Common myeloid progenitor, CD34-positive (primary cell): ENCODE measurements around the gene SUMO3.

Experiments used
- CTCF ChIA-PET: fragments of 350-600 bp; sonication (Branson Sonifier 250); formaldehyde crosslinking; loops from one replicate; lab custom pipeline; 2021; ENCODE audit warnings: antibody characterized with exemption; lab: Charles Lee
- POLR2A ChIA-PET: fragments of 350-600 bp; sonication (Branson Sonifier 250); formaldehyde crosslinking; loops from one replicate; lab custom pipeline; 2021; ENCODE audit warnings: antibody characterized with exemption; lab: Charles Lee
- DNase-seq, 3 donors: peaks; one replicate each; pipeline versions ENCODE4 v3.0.0 to v3.0.0-alpha.2; 2013
- H3K27ac ChIP-seq, 2 experiments: 1 replicate in 1 of 2; 2 replicates in 1 of 2; pipeline ENCODE4 v1.7.0; 2013; ENCODE audit warnings: inconsistent platforms in 2 of 2, low read length in 2 of 2, mild to moderate bottlenecking in 2 of 2, low read depth in 1 of 2, moderate library complexity in 1 of 2; ENCODE audit not compliant: severe bottlenecking in 2 of 2, insufficient read depth in 1 of 2, poor library complexity in 1 of 2
- H3K27me3 ChIP-seq, 5 experiments: replicated peaks in 2 of 5; 1 replicate in 3 of 5; 2 replicates in 2 of 5; pipeline versions ENCODE4 v1.6.1 to v1.7.0; 2013; ENCODE audit warnings: low read length in 4 of 5, mild to moderate bottlenecking in 2 of 5, moderate library complexity in 2 of 5, inconsistent platforms in 1 of 5; ENCODE audit not compliant: insufficient read depth in 5 of 5, control insufficient read depth in 4 of 5
- H3K36me3 ChIP-seq, 4 experiments: 1 replicate in 2 of 4; 2 replicates in 2 of 4; pipeline versions ENCODE4 v1.6.1 to v1.7.0; 2013; ENCODE audit warnings: low read length in 3 of 4, control low read depth in 1 of 4, mild to moderate bottlenecking in 1 of 4; ENCODE audit not compliant: control insufficient read depth in 4 of 4, insufficient read depth in 4 of 4
- H3K4me1 ChIP-seq, 4 experiments: 1 replicate in 3 of 4; 2 replicates in 1 of 4; pipeline versions ENCODE4 v1.6.1 to v1.7.1; 2013; ENCODE audit warnings: low read length in 3 of 4, mild to moderate bottlenecking in 3 of 4, control low read depth in 1 of 4, inconsistent platforms in 1 of 4, moderate library complexity in 1 of 4; ENCODE audit not compliant: control insufficient read depth in 4 of 4, insufficient read depth in 4 of 4; ENCODE audit errors: control extremely low read depth in 1 of 4
- H3K4me3 ChIP-seq, 7 experiments: 1 replicate in 4 of 7; 2 replicates in 3 of 7; pipeline versions ENCODE4 v1.5.1 to v1.7.0; 2013; ENCODE audit warnings: mild to moderate bottlenecking in 7 of 7, low read length in 6 of 7, moderate library complexity in 6 of 7, inconsistent platforms in 2 of 7, low read depth in 2 of 7, control low read depth in 1 of 7; ENCODE audit not compliant: insufficient read depth in 4 of 7, control insufficient read depth in 1 of 7; ENCODE audit errors: extremely low read depth in 1 of 7
- H3K9me3 ChIP-seq, 5 experiments: 1 replicate in 4 of 5; 2 replicates in 1 of 5; pipeline versions ENCODE4 v1.6.1 to v1.7.1; 2013; ENCODE audit warnings: low read length in 4 of 5, mild to moderate bottlenecking in 2 of 5, inconsistent platforms in 1 of 5, low read depth in 1 of 5, moderate library complexity in 1 of 5; ENCODE audit not compliant: control insufficient read depth in 4 of 5, insufficient read depth in 2 of 5; ENCODE audit errors: control extremely low read depth in 1 of 5
- WGBS: methylation state at CpG from one replicate; pipeline ENCODE4 v1.1.5; 2013; ENCODE audit not compliant: insufficient coverage; 5-methylcytosine and 5-hydroxymethylcytosine counted together

Gene SUMO3

DNA sequence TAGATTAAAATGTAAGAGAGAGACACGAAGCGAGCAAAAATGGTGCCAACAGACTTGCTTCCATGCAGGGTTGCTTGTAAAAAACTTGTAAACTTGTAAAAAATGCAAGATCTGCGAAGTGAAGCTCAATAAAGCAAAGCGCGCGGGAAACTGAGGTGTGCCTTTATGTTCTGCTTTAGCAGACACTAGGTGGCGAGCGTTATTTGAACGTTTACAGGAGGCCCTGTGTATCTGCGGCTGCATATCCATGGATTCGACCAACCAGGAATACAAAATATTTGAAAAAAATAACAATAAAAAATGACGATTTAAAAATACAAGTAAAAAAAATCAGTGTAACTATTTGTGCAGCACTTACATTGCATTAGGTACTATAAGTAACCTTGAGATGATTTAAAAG lies 17.8 kb downstream of the SUMO3 start:
- H3K27ac ChIP-seq: peak overlapping the region in 1 of 2 experiments; percentile 26
- ChIA-PET POLR2A (no interaction called here), CTCF (interaction anchor here (0.7 to 2.9 kb wide), 20 partner anchors 9 to 327 kb away, joined by 3 to 14 read pairs (median 4); no protein-coding TSS in a partner anchor)
- no peaks in the 10 kb centered on the region for H3K9me3 ChIP-seq
- peak overlapping the region in 3 of 7 experiments; percentile 86 to 96 (median 88) for H3K4me3 ChIP-seq
- H3K36me3 ChIP-seq: peaks cover 5 to 53% (median 19%) of the 10 kb centered on the region in 4 experiments
- H3K4me1 ChIP-seq: peaks cover 8 to 28% (median 28%) of the 10 kb centered on the region in 4 experiments
- 93% methylated on average over 6 of the region's 12 CpGs for WGBS
- H3K27me3 ChIP-seq: no peaks in the 10 kb centered on the region
- DNase-seq: peak in 2 of 3 donors; percentile 31 to 44

DNA sequence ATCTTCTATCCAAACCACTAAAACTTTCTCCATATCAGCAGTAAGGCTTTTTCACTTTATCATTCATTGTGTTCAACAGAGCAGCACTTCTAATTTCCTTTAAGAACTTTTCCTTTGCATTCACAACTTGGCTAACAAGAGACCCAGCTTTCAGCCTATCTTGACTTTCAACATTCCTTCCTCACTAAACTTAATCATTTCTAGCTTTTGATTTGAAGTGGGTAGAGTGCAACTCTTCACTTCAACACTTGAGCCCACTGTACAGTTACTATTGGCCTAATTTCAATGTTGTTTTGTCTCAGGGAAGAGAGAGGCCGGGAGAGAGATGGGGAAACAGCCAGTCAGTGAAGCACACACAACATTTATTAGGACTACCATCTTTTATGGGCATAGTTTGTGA lies 18.2 kb downstream of the SUMO3 start:
- ChIA-PET POLR2A (no interaction called here), CTCF (interaction anchor here (0.6 to 2.9 kb wide), 15 partner anchors 9 to 327 kb away, joined by 3 to 14 read pairs (median 4); partner anchors contain the start of gene PTTG1IP)
- peak overlapping the region in 1 of 2 experiments; percentile 26 for H3K27ac ChIP-seq
- no peaks in the 10 kb centered on the region for H3K9me3 ChIP-seq
- no peaks in the 10 kb centered on the region for H3K27me3 ChIP-seq
- DNase-seq: no peak
- H3K4me1 ChIP-seq: peaks cover 8 to 28% (median 28%) of the 10 kb centered on the region in 4 experiments
- WGBS: no CpG with 5 or more reads among the region's 1 CpG
- peak overlapping the region in 1 of 7 experiments; percentile 96 for H3K4me3 ChIP-seq
- peaks cover under 1 to 49% (median 17%) of the 10 kb centered on the region in 4 experiments for H3K36me3 ChIP-seq

DNA sequence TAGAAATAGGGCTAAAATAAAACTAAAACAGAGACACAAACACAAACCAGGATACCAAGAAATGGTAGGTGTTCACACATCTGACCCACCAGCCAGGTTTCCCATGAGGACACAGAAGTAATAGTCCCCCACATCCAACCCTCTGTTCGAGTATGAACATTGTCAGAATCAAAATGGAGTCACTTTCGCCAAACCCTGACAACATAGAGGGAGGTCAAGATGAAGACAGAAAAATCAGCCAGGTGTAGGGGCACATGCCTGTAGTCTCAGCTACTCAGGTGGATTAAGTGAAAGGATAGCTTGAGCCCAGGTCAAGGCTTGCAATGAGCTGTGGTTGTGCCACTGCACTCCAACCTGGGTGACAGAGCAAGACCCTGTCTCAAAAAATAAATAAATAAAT lies 20.1 kb downstream of the SUMO3 start:
- CTCF ChIA-PET: no interaction called here
- POLR2A ChIA-PET: no interaction called here
- no peak overlapping the region for H3K27ac ChIP-seq
- peaks cover 0 to 38% (median 16%) of the 10 kb centered on the region in 4 experiments for H3K36me3 ChIP-seq
- peaks cover 8 to 31% (median 28%) of the 10 kb centered on the region in 4 experiments for H3K4me1 ChIP-seq
- DNase-seq: no peak
- no peak overlapping the region for H3K4me3 ChIP-seq
- 100% methylated on average over 2 of the region's 2 CpGs for WGBS
- no peaks in the 10 kb centered on the region for H3K27me3 ChIP-seq
- H3K9me3 ChIP-seq: no peaks in the 10 kb centered on the region

DNA sequence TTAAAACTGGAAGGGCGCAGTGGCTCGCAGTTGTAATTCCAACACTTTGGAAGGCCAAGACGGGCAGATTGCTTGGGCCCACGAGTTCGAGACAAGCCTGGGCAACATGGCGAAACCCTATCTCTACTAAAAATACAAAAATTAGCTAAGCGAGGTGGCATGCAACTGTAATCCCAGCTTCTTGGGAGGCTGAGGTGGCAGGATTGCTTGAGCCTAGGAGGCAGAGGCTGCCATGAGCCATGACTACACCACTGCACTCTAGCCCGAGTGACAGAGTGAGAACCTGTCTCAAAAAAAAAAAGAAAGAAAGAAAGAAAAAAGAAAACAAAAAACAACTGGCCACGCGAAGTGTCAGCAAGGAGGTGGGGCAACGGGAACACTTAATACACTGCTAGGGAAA lies 22.5 kb downstream of the SUMO3 start:
- Histone ChIP-seq H3K4me3 (no peak overlapping the region), H3K9me3 (no peaks in the 10 kb centered on the region), H3K27me3 (no peaks in the 10 kb centered on the region), H3K36me3 (peaks cover 6 to 52% (median 19%) of the 10 kb centered on the region in 4 experiments), H3K27ac (no peak overlapping the region), H3K4me1 (peaks cover 1 to 19% (median 10%) of the 10 kb centered on the region in 4 experiments)
- WGBS: 98% methylated on average over 7 of the region's 11 CpGs
- CTCF ChIA-PET: interaction anchor here (0.7 kb wide), 1 partner anchor 15 kb away, joined by 3 read pairs; no protein-coding TSS in a partner anchor
- POLR2A ChIA-PET: no interaction called here
- no peak for DNase-seq

DNA sequence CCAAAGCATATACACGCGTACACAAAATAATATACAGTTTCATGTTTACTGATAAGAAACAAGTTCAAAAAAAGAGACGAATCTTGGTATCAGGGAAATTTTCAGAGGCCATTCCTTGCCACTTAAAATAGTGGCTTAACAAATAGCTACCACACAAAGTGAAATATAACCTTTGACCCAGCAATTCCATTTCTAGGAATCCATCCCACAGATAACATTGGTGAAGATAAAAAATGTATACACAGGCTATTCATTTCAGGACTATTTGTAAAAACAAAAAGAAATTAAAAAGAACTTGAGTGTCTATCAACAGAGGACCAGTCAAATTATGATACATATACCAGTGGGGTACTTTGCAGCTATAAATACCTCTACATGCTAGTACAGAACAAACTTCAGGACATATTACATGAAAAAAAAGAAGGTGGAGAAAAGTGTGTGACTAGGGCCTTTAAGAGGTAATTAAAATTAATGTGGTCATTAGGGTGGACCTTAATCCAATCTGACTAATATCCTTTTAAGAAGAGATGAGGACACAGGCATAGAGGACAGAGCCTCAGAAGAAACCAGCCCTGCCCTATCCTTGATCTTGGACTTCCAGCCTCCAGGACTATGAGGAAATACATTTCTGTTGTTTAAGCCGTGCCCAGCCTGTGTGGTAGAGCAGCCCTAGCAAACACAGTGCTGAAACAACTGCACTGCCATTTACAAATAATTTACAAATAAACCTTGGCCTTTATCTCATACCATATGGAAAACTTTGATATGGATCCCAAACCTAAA lies 24.1 kb downstream of the SUMO3 start:
- ChIA-PET POLR2A (interaction anchor here (0.6 kb wide), 2 partner anchors 13 to 417 kb away, joined by 3 read pairs; no protein-coding TSS in a partner anchor), CTCF (interaction anchor here (0.6 to 2.1 kb wide), 15 partner anchors 8 to 346 kb away, joined by 3 to 36 read pairs (median 5); partner anchors contain the start of gene UBE2G2)
- Histone ChIP-seq H3K9me3 (no peaks in the 10 kb centered on the region), H3K4me1 (peaks cover 0 to 9% (median 2%) of the 10 kb centered on the region in 4 experiments), H3K4me3 (no peak overlapping the region), H3K27me3 (no peaks in the 10 kb centered on the region), H3K27ac (no peak overlapping the region), H3K36me3 (peaks cover 6 to 49% (median 15%) of the 10 kb centered on the region in 4 experiments)
- 68% methylated on average over 4 of the region's 4 CpGs for WGBS
- DNase-seq: no peak

DNA sequence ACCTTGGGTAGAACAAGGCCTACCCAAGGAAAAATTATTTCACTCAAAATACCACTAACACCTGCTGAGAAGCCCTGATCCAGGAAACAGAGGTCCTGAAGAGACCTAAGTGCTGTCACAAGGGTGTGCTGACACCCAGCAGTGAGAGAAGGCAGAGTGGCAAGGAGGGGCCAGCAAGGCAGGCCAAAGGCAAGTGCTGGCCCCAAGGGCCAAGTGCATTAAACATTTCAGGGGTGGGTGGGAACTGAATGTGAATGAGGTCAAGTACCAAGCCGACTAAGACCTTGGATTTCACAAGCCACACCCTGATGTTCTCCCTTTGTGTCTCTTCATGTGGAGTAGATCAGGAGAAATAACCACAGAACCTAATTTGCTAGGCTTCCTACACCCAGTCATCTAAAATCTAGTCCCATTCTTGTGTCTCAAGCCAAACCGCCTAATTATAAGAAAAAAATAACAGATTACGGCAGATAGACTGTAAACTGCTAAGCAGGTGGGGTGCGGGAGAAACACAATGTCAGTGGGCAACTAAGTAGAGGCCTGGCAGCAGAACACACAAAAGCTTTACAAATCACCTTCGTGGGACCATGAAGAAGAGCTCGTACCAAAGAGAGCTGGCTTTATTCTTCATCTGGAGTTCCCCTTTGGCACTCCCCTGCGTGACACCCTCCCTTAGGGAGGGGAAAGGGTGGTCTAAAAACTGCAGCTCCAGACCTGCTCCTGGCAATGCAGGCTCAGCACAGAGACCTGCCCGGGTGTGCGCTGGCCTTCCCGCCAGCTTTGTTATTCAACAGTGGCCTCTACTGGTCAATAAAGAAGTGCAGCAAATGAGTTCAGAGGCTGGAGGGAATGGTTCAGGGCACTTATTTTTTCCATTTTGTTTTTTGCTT lies 24.9 kb downstream of the SUMO3 start:
- H3K27ac ChIP-seq: peak overlapping the region in 1 of 2 experiments; percentile 18
- POLR2A ChIA-PET: interaction anchor here (0.6 kb wide), 2 partner anchors 12 to 418 kb away, joined by 3 read pairs; no protein-coding TSS in a partner anchor
- peak; percentile 64 to 81 (median 80) for DNase-seq

More for the DNA sequence above, 24.9 kb downstream of the SUMO3 start:
- Histone ChIP-seq H3K4me1 (peaks cover 0 to 9% (median 2%) of the 10 kb centered on the region in 4 experiments), H3K4me3 (no peak overlapping the region), H3K27me3 (no peaks in the 10 kb centered on the region), H3K36me3 (peaks cover 3 to 40% (median 12%) of the 10 kb centered on the region in 4 experiments), H3K9me3 (no peaks in the 10 kb centered on the region)
- CTCF ChIA-PET: interaction anchor here (0.6 to 2.1 kb wide), 15 partner anchors 9 to 345 kb away, joined by 3 to 36 read pairs (median 5); partner anchors contain the start of gene UBE2G2
- WGBS: 45% methylated on average over 8 of the region's 10 CpGs
